NB4 (cell line): ENCODE measurements around the gene HIBCH.

Experiments
- CTCF ChIP-seq: IDR thresholded peaks from one replicate; pipeline ENCODE4 v1.5.1; 2012; ENCODE audit warnings: low read depth, low read length
- POLR2A ChIP-seq: IDR thresholded peaks from 2 replicates; pipeline ENCODE4 v1.6.1; 2011; ENCODE audit warnings: mild to moderate bottlenecking; ENCODE audit not compliant: insufficient read length; ENCODE audit errors: extremely low read depth

GRCh38 chr2:190301032-190301431, 18.6 kb downstream of the HIBCH start:
- TF ChIP-seq POLR2A (no peak), CTCF (no peak)
